Endothelial cell of umbilical vein (primary cell): ENCODE measurements around the gene WDR86. TPM values are rescaled to one million over a fixed set of nuclear protein-coding genes. Genes with fewer than 3 reads are reported as not detected.

ENCODE experiments used
- BruUV-seq: library from RNA; stranded (reverse); fragments of 400-500 nt; replicated peaks from 2 replicates; lab custom pipeline; 2021; lab: Mats Ljungman, UMichigan
- CTCF ChIA-PET: fragments of 300-600, 350-600 bp; sonication (Branson Sonifier 250); formaldehyde crosslinking; loops from one replicate; lab custom pipeline; 2021; ENCODE audit warnings: antibody characterized with exemption, inconsistent platforms; lab: Charles Lee
- POLR2A ChIA-PET: fragments of 300-600, 350-600 bp; sonication (Branson Sonifier 250); formaldehyde crosslinking; loops from one replicate; lab custom pipeline; 2021; ENCODE audit warnings: antibody characterized with exemption, inconsistent platforms; lab: Charles Lee
- DNase-seq: peaks from one replicate; pipeline ENCODE4 v3.0.0-alpha.2; 2011; ENCODE audit warnings: low read depth, low spot score
- FAIRE-seq: peaks from 2 replicates; lab custom pipeline; 2011; peaks lifted over from hg19 to GRCh38; lab: Jason Lieb, UNC
- H2AFZ ChIP-seq: 2 replicates; pipeline ENCODE4 v1.6.0; 2012; ENCODE audit warnings: low read depth, low read length, control low read depth, inconsistent platforms
- H3K27ac ChIP-seq: 2 replicates; pipeline ENCODE4 v1.5.1; 2011; ENCODE audit warnings: low read depth, mild to moderate bottlenecking, control low read depth, low read length, moderate library complexity; ENCODE audit not compliant: insufficient read depth
- H3K27me3 ChIP-seq, 2 experiments: 2 replicates each; pipeline versions ENCODE4 v1.6.0 to v1.6.1; 2011; ENCODE audit warnings: low read length in 2 of 2, mixed read lengths in 1 of 2; ENCODE audit not compliant: control insufficient read depth in 2 of 2, insufficient read depth in 2 of 2
- H3K36me3 ChIP-seq, 2 experiments: 2 replicates in 1 of 2; 3 replicates in 1 of 2; pipeline ENCODE4 v1.5.1; 2011; ENCODE audit warnings: low read length in 2 of 2, mild to moderate bottlenecking in 1 of 2, moderate library complexity in 1 of 2; ENCODE audit not compliant: control insufficient read depth in 2 of 2, insufficient read depth in 2 of 2; ENCODE audit errors: extremely low read depth in 1 of 2
- H3K4me1 ChIP-seq: 3 replicates; pipeline ENCODE4 v1.5.1; 2011; ENCODE audit warnings: mild to moderate bottlenecking, low read length; ENCODE audit not compliant: control insufficient read depth, insufficient read depth; ENCODE audit errors: extremely low read depth
- H3K4me2 ChIP-seq: 2 replicates; pipeline ENCODE4 v1.6.1; 2011; ENCODE audit warnings: low read length, control low read depth, mixed read lengths; ENCODE audit not compliant: insufficient read depth
- H3K4me3 ChIP-seq, 3 experiments: fragments of 200-600 bp in 1 of 3; sonication (generic), shearing (Covaris generic) in 1 of 3; replicated peaks in 1 of 3; 2 replicates each; pipeline ENCODE4 v1.5.1; 2011 to 2016; ENCODE audit warnings: control low read depth in 3 of 3, low read length in 3 of 3, mild to moderate bottlenecking in 2 of 3, inconsistent platforms in 1 of 3, low read depth in 1 of 3, moderate library complexity in 1 of 3; ENCODE audit not compliant: insufficient read depth in 1 of 3
- H3K79me2 ChIP-seq: 2 replicates; pipeline ENCODE4 v1.6.0; 2012; ENCODE audit warnings: low read length, inconsistent platforms; ENCODE audit not compliant: control insufficient read depth, insufficient read depth
- H3K9ac ChIP-seq: replicated peaks from 2 replicates; pipeline ENCODE3; 2011; ENCODE audit warnings: low read length, control low read depth; ENCODE audit not compliant: insufficient read depth; ENCODE audit errors: extremely low read depth
- H3K9me1 ChIP-seq: replicated peaks from 3 replicates; pipeline ENCODE4 v1.6.0; 2011; ENCODE audit warnings: mild to moderate bottlenecking, low read length; ENCODE audit not compliant: control insufficient read depth, insufficient read depth; ENCODE audit errors: extremely low read depth
- H3K9me3 ChIP-seq: replicated peaks from 2 replicates; pipeline ENCODE4 v1.5.1; 2012; ENCODE audit warnings: low read length, inconsistent platforms; ENCODE audit not compliant: control insufficient read depth, insufficient read depth
- H4K20me1 ChIP-seq: replicated peaks from 2 replicates; pipeline ENCODE3; 2011; ENCODE audit warnings: mild to moderate bottlenecking, low read length; ENCODE audit not compliant: control insufficient read depth, insufficient read depth; ENCODE audit errors: extremely low read depth
- CTCF ChIP-seq, 2 donors: IDR thresholded peaks; 1 replicate in 1 of 2; 2 replicates in 1 of 2; pipeline ENCODE4 v1.5.1; 2011; ENCODE audit warnings: low read length in 2 of 2, mild to moderate bottlenecking in 2 of 2, moderate library complexity in 2 of 2, control low read depth in 1 of 2, inconsistent platforms in 1 of 2, low read depth in 1 of 2; ENCODE audit not compliant: insufficient read depth in 1 of 2; ENCODE audit errors: extremely low read depth in 1 of 2
- EZH2 ChIP-seq: IDR thresholded peaks from 2 replicates; pipeline ENCODE4 v1.6.1; 2012; ENCODE audit warnings: borderline replicate concordance, low read depth, mild to moderate bottlenecking, moderate library complexity, low read length, inconsistent platforms; ENCODE audit not compliant: severe bottlenecking
- FOS ChIP-seq: IDR thresholded peaks from 2 replicates; pipeline ENCODE4 v1.6.1; 2011; ENCODE audit warnings: mild to moderate bottlenecking, low read length, moderate library complexity, borderline replicate concordance; ENCODE audit not compliant: insufficient read depth
- GATA2 ChIP-seq: IDR thresholded peaks from 2 replicates; pipeline ENCODE4 v1.7.0; 2011; ENCODE audit warnings: low read depth, mild to moderate bottlenecking, moderate library complexity, mixed read lengths, low read length; ENCODE audit not compliant: insufficient read length, insufficient read depth
- JUN ChIP-seq: IDR thresholded peaks from 2 replicates; pipeline ENCODE4 v1.6.1; 2011; ENCODE audit warnings: borderline replicate concordance, low read depth; ENCODE audit not compliant: insufficient read length, insufficient read depth
- MAX ChIP-seq: IDR thresholded peaks from 2 replicates; pipeline ENCODE4 v1.6.1; 2011; ENCODE audit not compliant: insufficient read depth, insufficient read length
- MYC ChIP-seq: IDR thresholded peaks from one replicate; pipeline ENCODE4 v1.6.1; 2011; ENCODE audit warnings: mild to moderate bottlenecking, low read depth, low read length
- POLR2A ChIP-seq: IDR thresholded peaks from 2 replicates; pipeline ENCODE4 v1.6.1; 2012; ENCODE audit warnings: low read depth, mild to moderate bottlenecking, control low read depth, low read length
- POLR2AphosphoS5 ChIP-seq: IDR thresholded peaks from 2 replicates; pipeline ENCODE4 v1.6.1; 2012; ENCODE audit warnings: low read depth, mild to moderate bottlenecking, control low read depth, low read length, moderate library complexity; ENCODE audit not compliant: insufficient read depth
- dilution Hi-C: fragments of 300-500 bp; cut with MboI; formaldehyde crosslinking; loops from one replicate; pipeline ENCODE4 v1.15.0; 2019; ENCODE audit warnings: low sequenced_read_pairs; ENCODE audit not compliant: extremely low pct_ligation_motif_present
- intact Hi-C: fragments of 100-400 bp; cut with micrococcal nuclease; formaldehyde crosslinking; loops from one replicate; pipeline ENCODE4 v1.10.0; 2022
- polyA plus RNA-seq, 4 experiments: library from polyadenylated mRNA; depleted of rRNA in 3 of 4; stranded (reverse) in 3 of 4; unstranded in 1 of 4; fragments of >200 nt; gene quantifications; 2 replicates each; pipeline versions ENCODE4 v1.2.1 to v1.2.3, GENCODE V29; 2011 to 2012; ENCODE audit warnings: missing spikeins in 1 of 4
- total RNA-seq: library from RNA; stranded (reverse); gene quantifications from 2 replicates; pipeline ENCODE4 v1.2.3, GENCODE V29; 2021

The WDR86 gene
- total and polyA plus RNA-seq, 2 donors (not counting 3 experiments of a cell fraction or from before 2014, with no cell fraction given), result not detected

- ChIA-PET CTCF (interaction anchor here (1.7 kb wide), 1 partner anchor 9 kb away, joined by 5 read pairs; no protein-coding TSS in a partner anchor), POLR2A (no interaction called here)
- no peak for TF ChIP-seq FOS
- TF ChIP-seq MAX, result no peak
- no peak for TF ChIP-seq GATA2
- TF ChIP-seq EZH2, result no peak
- TF ChIP-seq JUN, result no peak
- no peak for TF ChIP-seq POLR2A
- no peak for TF ChIP-seq CTCF (IDR thresholded peaks at IDR 0.05; ENCODE audit: extremely low read depth in 1 of 2, insufficient read depth in 1 of 2, low read depth in 1 of 2, low read length in 2 of 2)
- no peak for TF ChIP-seq POLR2AphosphoS5
- TF ChIP-seq MYC, result no peak
- no peaks in the 10 kb centered on the region for H3K9me3 ChIP-seq
- DNase-seq (no peak), FAIRE-seq (no peak)
- peaks cover 18% of the 10 kb centered on the region for H3K79me2 ChIP-seq
- H3K4me1 ChIP-seq, result peaks cover 15% of the 10 kb centered on the region
- no peaks in the 10 kb centered on the region for H3K9me1 ChIP-seq
- no peak overlapping the region for H2AFZ ChIP-seq
- BruUV-seq, result no TSS peak
- H3K36me3 ChIP-seq, result no peaks in the 10 kb centered on the region
- H3K9ac ChIP-seq, result no peak overlapping the region
- H3K27ac ChIP-seq, result no peak overlapping the region
- peaks cover 14 to 15% of the 10 kb centered on the region in 2 experiments for H3K27me3 ChIP-seq
- H3K4me3 ChIP-seq, result no peak overlapping the region
- intact Hi-C loops (no loop called here), dilution Hi-C loops (no loop called here)
- H3K4me2 ChIP-seq, result no peak overlapping the region
- no peaks in the 10 kb centered on the region for H4K20me1 ChIP-seq
Observed at GRCh38 chr7:151339651-151340382, 70.0 kb downstream of the WDR86 start.
